CD1c-positive myeloid dendritic cell (primary cell): ENCODE results near the gene JCAD.
A peak's percentile ranks its signal among the peaks of the same experiment; 100 is the strongest.

Experiments used
- DNase-seq: peaks from one replicate; pipeline ENCODE4 v3.0.0-alpha.2; 2016; ENCODE audit errors: extremely low spot score

The JCAD gene

DNA sequence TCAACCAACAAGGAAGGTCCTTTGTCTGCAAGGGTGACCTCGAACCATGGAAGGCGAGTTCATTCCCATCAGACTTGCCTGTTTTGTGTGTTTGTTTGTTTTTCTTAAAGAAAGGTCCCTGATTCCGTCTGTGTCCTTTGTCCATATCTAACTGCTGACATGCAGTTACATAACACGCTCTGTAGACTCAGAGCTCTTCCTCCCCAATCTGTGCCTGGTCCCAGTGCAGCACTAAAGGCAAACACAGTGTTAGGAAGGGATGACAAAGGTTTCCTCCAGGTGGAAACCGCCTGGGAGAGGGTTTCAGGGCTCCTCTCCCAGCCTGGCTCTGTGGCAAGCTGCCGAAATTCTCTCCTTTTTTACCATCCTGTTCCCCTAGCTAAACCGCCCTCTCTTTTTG, 13.4 kb downstream of the JCAD start:
- no peak for DNase-seq

DNA sequence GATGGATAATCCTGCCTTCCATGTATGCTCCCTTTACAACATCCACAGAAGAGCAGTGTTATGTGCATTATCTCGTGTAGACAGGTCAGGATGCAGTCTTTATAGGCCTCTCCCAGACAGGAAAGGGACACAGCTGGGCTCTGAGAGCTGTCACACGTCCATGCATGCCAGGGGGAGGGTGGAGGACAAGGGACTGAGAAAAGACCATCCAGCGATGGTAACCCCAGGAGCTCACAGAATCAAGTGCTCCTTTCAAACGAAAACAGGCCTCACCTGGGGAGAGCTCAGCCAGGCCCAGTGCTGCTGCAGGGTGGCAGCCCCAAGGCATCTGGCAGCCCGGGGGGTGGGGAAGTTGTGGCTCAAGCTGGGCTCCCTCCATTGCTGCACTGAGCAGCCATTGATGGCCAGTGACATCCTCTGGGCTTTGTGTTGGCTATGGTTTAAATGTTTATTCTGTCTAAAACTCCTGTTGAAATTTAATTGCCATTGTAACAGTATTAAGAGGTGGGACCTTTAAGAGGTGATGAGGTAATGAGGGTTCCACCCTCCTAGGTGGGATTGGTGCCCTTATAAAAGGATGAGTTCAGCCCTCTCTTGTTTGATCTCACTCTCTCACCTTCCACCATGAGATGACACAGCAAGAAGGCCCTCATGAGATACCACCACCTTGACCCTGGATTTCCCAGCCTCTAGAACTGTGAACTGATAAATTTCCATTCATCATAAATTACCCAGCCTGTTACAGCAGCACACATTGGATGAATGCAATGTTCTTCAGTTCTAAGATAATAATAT, 15.7 kb downstream of the JCAD start:
- no peak for DNase-seq

DNA sequence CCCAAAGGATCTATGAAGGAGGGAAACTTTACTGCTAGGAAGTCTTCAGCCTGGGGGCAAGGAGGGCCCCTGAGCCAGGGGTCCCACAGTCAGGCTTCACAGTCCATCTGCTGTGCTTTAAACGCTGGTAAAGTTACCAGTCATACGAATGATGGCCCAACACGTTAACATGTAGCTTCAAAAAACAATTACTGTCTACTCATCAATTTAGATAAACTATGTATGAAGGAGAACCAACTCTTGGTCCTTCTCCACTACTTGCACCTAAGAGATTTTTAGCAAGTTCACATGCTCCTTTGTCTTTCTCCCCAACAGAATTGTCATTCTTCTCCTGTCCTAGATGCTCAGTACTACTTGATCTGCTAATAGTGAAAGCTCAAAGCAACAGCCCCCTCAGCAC, 16.6 kb downstream of the JCAD start:
- no peak for DNase-seq

DNA sequence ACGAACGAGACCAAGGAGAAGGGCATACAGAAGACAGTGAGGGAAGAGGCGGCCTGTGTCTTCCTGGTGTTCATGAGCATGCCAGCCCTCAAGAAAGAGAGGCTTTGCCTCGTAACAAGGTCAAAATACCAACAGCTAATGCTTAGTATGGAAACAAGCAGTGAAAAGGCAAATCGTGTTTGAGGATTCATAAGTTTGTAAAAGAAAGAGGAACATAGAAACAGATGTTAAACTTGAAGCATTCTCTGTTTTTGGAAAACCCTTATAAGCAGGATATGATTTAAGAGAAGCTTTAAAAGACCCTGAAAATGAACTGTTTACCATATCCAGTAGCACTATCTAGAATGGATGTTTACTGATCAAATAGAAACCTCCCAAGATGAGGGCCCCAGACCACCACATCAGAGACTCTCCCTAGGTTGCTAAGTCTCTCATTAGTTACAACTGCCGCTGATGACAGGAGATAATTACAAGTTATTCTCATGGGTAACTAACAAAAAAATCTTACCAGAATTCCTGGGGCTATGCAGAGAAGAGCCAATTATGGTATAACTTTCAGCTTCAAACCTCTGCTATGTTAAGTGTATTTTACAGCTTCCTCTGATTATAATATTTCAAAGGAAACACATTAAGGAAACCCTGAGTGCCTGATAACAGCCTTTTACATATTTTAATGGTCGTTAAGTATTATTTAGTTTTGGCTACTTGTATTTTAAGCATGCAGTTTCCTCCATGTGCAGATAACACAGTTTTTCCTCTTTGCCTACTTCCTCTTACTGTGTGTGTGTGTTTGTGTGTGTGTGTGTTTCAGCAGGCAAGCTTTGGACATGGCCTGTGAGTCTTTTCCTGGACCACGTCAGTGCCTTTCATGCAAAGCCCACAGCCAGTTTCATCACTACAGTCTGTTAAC, 17.9 kb downstream of the JCAD start:
- no peak for DNase-seq

DNA sequence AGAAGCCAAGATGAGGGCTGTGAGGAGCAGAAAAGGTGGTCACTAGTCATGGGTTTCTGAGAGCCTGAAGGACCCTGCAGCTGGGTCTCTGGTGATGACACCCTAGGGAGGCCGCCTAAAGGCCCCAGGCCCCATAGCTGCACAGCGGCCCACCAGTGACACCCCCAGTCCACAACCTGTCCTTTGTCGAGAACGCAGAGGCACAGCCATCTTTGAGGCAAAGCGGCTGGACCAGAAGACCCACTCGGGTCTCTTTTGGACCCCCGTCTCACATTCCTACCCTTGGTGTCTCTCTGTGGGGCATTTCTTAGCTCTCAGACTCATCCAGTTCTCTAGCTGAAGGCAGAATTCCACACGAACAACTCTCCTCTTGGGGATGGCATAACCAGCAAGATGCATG, 18.8 kb downstream of the JCAD start:
- no peak for DNase-seq

DNA sequence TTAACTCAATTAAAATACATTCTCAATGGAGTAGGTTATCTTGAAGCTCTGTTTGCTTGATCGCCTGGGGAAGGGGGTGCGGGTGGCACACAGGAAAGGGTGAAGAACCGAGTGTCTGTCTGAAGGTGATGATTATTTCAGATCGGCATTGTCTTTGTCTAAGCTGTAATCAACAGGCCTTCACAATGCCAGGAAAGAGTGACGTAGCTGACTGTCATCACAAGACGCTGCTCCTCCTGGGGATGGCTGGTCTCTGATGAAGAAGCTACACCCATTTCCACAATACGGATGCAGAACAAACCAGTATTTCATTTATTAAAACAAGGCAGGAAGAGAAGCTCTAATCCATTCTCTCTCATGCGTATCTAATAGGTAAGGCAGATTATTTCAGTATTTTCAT, 19.4 kb downstream of the JCAD start:
- no peak for DNase-seq

DNA sequence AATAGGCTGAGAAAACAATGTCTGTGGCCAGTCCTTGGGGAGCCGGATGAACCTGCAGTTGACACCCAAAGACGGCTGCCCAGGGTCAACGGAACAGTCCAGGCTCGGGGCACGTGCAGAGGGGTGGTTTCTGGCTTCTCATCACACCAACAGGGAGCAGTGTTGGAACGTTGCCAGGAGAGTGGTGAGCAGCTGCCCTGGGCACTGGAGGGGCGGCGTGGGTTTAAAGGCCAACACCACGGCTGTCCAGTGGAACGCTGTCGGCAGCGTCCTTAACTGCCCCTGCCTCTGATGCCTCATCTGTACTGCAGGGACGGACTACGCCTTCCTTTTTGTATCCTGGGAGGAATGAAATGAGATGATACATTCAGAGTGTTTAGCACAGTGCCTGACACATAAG, 19.8 kb downstream of the JCAD start:
- no peak for DNase-seq

DNA sequence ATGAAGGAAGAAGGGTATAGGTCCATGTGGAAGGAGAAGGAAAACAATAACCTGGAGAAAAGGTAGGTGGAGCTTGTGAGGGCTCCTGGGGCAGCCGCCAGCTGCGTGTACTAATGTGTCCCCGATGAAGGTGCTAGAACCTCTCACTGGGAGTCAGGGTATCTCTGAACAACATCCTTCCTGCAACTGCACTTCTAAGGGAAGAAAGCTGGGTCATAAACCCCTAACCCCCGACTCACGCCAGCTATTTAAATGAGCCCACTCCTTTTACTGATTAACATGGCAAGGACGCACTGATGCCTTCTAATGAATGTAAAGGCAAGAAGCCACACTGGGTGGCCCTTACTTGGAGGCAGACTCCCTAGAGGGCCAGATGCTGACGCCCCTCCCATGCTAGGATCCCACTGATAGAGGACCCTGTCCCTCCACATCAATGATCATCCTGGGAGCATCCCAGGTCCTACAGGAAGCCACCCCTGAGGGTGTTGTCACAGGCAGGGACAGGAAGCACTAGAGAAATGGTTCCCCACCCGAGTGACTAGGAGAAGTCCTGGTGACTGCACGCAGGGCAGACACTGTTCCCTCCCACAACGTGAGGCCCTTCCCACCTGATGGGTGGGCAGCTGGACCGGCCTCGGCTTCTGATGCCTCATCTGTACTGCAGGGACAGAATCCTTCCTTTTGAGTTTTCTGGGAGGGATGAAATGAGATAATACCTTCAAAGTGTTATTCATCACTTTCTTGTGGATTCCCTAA, 20.4 kb downstream of the JCAD start:
- DNase-seq = no peak

DNA sequence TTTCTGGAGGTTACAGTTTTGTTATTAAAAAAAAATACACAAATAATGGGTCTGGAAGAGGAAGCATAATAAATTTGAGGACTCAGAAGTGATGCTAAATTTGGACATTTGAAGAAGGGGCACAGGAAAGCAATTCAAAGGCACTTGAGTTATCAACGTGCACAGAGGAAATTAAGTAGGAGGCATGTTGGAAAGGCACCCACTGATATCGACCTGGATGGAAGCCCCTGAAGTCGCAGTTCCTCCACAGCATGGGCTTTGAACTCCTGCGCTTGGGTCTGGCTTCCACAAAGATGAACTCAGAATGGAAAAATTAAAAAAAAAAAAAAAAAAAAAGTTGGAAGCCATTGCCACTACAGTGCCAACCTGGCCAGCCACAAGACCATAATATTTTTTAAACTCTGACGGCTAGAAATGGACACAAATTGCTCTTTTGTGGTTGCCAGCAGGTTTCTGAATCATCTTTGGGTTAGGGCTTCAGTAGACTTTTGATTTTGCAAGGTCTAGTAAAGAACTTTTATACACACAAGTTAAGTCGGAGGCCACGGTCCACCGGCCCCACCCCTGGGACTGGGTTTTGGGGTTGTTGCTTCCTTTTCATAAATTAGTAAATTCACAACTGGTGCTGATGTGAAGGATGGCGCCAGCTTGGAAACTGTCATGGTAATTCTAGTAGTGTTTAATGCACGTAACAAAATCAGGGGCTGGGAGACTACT, 21.6 kb downstream of the JCAD start:
- no peak for DNase-seq

DNA sequence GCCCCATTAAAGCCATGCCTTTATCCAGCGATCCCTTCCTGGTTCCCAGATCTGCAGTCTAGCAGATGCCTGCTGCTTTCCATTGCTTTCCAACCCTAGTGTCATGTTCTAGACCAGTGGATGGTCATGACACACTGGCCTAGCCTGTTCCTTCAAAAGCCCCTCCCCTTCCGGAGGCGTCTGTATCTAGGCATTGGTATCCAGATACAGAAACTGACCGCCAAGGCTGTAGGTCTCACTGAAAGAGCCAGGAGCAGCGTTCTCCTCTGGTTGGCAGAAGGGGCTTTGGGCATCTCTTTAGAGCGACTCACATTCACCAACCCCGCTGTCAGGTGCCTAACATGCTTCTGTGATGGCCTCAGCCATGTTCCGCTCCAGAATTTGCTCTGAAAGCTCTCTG, 22.6 kb downstream of the JCAD start:
- DNase-seq = no peak

DNA sequence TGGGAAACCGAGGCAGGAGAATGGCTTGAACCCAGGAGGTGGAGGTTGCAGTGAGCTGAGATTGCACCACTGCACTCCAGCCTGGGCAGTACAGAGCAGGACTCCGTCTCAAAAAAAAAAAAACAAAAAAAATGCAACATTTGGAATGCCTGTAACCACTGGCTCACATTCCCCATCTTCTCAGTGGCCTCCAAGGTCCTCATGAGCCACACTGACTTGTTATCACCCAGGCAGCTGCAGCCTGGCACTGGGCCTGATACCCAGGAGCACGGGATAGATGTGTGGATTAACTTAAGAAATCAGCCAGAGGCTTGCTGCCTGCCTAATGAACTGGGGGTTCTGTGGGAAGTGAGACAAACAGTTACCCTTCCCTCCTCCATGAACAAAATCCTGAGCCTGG, 23.0 kb downstream of the JCAD start:
- no peak for DNase-seq

DNA sequence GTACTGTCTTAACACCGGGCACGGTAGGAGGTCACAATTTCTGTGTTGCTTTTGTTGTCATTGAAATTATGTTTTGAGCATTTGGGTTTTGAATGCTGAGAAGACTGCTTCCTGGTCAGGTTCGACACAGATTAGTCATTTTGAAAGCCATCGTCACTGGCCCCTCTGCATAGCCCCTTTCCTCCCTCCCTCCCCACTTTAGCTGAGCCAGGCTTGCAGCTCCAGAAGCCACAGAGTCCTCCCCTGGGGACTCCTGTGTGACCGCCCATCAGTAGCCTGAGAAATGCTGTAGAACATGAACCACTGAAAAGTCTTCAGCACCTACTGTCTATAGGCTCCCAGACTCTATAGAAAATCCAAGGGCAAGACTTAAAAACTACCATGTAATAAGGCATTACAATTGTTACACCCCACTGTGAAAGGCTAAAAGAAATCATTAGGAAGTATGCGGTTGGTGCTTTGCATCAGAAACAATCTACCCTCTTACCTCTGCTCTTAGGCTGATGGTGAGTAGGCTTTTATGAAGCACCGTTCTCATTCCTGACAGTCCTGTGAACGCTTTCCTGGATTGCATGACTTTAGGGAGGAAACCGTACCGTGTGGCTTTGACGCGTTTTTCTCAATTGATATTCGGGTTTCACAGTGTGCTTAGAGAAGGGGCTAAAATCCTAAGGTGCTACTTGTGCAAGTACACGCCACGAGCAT, 24.8 kb downstream of the JCAD start:
- DNase-seq = no peak

DNA sequence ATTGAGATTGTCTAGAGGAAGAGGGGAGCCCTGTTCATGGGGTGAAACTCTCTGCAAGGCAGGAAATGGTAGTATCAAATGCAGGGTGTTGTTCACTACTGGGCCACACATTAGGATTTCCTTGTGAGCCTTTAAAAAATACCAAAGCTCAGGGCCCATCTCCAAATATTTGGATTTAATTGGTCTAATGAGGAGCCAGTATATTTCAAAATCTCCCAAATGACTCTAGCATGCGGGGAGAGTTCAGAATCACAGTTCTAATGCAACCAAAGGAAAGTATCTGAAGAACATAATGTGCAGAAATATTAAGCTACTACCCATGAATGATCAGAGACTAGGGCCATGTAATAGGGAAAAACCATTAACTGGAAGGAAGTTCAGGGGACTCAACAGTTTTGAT, 27.3 kb downstream of the JCAD start:
- no peak for DNase-seq

DNA sequence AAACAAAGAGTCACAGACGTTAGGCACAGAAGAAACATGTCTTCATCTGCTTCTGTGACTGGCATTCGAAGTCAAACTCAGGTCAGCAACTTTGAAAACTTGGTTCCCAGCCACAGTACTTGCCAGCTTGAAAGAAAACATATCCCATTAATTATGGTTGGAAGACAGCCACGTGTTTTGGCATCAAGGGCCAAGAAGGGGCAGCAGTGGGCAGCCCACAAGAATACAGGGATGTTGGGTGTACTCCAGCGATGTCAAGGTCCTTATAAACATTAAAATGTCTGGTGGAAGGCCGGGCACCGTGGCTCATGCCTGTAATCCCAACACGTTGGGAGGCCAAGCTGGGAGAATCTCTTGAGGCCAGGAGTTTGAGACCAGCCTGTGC, 29.5 kb downstream of the JCAD start:
- DNase-seq = no peak

DNA sequence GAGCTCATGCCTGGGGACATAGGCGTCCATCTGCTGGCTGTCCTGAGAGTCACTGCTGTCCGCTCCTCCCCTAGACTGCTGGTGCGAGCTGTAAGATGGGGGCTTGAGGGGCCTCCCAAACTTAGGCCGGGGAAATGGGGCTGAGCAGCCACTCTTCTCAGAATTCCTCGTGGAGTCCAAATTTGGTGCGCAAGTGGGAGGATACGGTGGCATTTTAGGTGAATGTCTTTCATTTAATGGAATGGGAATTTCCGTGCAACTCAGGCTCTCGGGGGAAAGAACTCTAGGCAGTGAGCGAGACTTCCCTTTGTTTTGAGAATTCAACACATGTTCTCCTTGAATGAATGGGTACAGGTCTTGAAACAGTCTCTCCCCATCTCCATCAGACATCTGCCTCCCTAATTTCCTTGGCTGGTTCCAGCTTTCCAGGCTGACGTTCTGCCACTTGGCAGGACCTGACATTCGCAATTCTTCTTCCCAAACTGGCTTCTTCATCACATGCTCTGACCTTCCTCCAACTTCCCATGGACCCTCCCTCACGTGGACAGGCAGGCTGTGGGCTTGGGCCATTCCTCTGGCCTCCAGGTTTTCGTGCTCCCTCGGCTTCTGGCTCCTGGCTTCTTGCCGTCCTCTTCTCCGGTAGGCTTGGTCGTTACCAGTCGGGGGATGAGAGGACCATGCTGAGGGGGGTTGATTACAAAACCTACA, 30.1 kb downstream of the JCAD start:
- no peak for DNase-seq

DNA sequence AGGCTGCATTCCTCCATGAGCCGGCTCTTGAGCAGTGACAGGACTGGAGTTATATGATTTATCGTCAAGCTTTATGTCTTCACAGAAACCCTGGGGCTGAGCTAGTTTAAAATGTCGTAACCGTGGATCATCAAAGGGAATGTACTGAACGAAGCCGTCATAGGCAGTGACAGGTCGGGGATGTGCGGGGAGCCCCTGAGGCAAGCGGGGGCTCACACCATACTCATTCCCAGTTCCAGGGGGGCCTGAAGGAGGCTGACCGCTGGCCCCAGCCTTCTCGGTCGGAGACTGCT, 30.7 kb downstream of the JCAD start:
- DNase-seq = no peak

DNA sequence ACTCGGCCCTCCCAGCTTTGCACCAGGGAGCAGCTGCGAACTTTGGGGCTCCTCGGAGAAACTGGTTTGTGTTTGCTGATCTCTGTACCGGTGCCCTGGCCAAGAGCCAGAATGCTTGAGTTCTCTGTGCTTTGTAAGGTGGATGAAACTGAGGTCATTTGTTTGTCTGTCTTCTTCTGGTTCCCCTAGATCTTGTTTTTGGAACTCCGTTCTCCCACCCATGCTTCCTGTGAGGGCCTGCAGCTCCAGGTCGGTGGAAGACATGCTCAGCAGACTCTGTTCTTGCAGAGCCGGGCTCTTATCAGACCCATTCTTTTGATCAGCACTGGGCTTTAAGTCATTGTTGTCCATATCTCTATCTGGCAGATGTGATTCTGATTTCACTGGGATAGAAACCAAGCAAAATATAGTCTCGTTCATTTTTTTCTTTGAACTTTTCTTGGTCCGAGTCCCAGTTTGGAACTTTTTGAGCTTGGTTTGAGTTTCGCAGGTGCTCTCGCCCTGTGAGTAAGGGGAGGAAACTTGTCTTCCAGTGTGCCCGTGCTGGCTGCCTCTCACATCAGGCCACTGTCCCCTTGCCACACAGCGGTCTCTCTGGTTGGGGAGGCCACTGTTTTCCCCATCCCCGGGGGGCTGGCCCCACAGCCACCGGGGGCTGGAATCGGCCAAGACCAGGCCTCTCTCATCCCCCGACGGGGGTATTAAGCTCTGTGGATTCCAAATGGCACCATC, 31.2 kb downstream of the JCAD start:
- no peak for DNase-seq

DNA sequence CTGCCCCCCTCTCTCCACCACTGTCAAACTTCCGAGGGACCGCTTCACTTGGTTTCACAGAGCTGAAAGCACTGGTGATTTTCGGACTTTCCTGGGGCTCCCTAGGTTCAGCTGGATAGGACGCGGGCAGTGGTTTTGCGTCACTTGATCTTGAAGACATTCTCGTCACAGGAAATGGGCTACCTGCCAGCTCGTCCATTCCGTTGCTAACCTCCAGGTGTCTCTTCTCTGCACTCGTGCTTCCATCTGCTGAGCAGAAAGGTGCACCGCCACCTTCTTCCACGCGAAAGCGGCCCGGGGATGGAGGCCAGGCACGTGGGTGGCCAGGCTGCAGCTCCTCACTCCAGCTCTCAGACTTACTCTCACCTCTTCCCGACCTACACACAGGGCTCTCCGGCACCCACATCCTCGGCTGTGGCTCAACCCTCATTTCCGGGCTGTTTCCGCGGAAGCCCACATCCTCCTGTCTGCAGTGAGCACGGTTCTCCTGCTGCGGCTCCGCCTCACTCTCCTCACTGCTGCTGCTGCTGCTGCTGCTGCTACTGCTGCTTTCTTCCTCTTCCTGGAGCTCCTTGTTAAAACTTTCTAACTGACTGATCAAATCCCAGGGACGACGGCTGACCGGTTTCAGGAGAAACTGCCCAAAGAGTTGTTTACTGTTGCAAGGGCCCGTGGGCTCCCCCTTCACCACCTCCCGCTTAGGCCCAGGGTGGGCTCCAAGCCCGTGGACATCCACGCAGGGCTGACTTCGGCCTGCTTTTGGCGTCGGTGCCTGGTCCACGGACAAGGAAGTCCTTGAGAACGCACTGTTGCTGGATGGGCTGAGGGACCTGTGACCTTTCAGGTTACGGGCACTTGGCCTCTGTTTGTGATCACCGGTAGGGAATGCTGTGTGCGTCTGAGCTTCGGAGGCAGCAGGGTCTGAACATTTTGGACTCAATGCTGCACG, 32.1 kb downstream of the JCAD start:
- peak; percentile 74 for DNase-seq

DNA sequence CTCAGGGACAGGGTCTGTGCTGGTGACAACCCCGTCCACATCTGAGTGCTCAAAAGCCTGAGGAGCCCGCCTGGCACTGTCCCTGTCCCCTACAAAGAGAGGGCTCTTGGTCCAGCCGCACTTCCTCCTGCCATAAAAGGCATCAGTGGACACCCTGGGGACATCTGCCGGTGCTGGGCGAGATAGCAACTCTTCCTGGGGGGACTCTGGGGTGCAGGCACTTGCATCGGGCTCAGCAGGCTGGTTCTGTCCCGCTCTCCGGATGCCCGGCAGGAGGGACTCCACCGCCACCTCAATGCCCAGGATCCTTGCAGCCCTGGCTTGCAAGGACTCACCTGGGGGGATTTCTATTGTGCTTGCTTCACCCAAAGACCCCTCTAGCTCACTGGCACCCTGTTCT, 32.8 kb downstream of the JCAD start:
- DNase-seq = no peak
